Kidney (tissue), 14 donors: Measurements from ENCODE around the gene SH3TC2. TPM values are rescaled to one million over a fixed set of nuclear protein-coding genes. Genes with fewer than 3 reads are reported as not detected.

Experiments
- DNase-seq, 5 donors: peaks; one replicate each; pipeline ENCODE4 v3.0.0-alpha.2; 2013 to 2020
- FAIRE-seq: peaks from 2 replicates; lab custom pipeline; 2012; peaks lifted over from hg19 to GRCh38; lab: Jason Lieb, UNC
- H3K27ac ChIP-seq, 2 donors: one replicate each; pipeline ENCODE4 v1.7.0; 2013; ENCODE audit warnings: low read depth in 2 of 2, low read length in 2 of 2, inconsistent platforms in 1 of 2
- H3K27me3 ChIP-seq: one replicate; pipeline ENCODE4 v1.7.1; 2013; ENCODE audit warnings: low read length, inconsistent platforms; ENCODE audit not compliant: control insufficient read depth, insufficient read depth
- H3K36me3 ChIP-seq, 3 donors: one replicate each; pipeline versions ENCODE4 v1.7.0 to v1.7.1; 2013; ENCODE audit warnings: low read length in 3 of 3, control low read depth in 1 of 3, inconsistent platforms in 1 of 3; ENCODE audit not compliant: insufficient read depth in 3 of 3, control insufficient read depth in 2 of 3
- H3K4me1 ChIP-seq, 3 donors: one replicate each; pipeline versions ENCODE4 v1.7.0 to v1.7.1; 2013; ENCODE audit warnings: low read length in 3 of 3, inconsistent platforms in 1 of 3, low read depth in 1 of 3; ENCODE audit not compliant: control insufficient read depth in 2 of 3, insufficient read depth in 2 of 3
- H3K4me3 ChIP-seq, 3 donors: one replicate each; pipeline versions ENCODE4 v1.7.0 to v1.8.1; 2013; ENCODE audit warnings: low read length in 3 of 3, control low read depth in 1 of 3, inconsistent platforms in 1 of 3
- H3K9ac ChIP-seq, 3 donors: one replicate each; pipeline versions ENCODE4 v1.7.0 to v1.7.1; 2013; ENCODE audit warnings: low read length in 3 of 3, control low read depth in 1 of 3, inconsistent platforms in 1 of 3
- H3K9me3 ChIP-seq, 3 donors: one replicate each; pipeline versions ENCODE4 v1.7.0 to v1.7.1; 2013; ENCODE audit warnings: low read length in 3 of 3, control low read depth in 1 of 3, inconsistent platforms in 1 of 3; ENCODE audit not compliant: control insufficient read depth in 2 of 3, insufficient read depth in 1 of 3
- CTCF ChIP-seq: IDR thresholded peaks from 3 replicates; pipeline ENCODE4 v1.5.1; 2012; ENCODE audit warnings: mild to moderate bottlenecking, moderate library complexity, borderline replicate concordance; ENCODE audit not compliant: insufficient read depth; ENCODE audit errors: extremely low read depth
- intact Hi-C: fragments of 100-400 bp; cut with DNase I; formaldehyde crosslinking; loops from one replicate; pipeline ENCODE4 v1.11.1; 2022
- polyA plus RNA-seq: library from polyadenylated mRNA; stranded (reverse); fragments of 350-450 nt; fragmentation: Illumina TruSeq; extraction: RNeasy Lipid Tissue Mini Kit (QIAGEN cat#74804); gene quantifications from one replicate; pipeline ENCODE4 v1.2.3, GENCODE V29; 2014; ENCODE audit warnings: low read depth, low replicate concordance; ENCODE audit not compliant: insufficient read depth
- total RNA-seq: library from RNA; stranded (reverse); fragmentation: NEBNext Ultra II Directional; extraction: Animal tissue kit (Norgen Biotek cat#: 25700); gene quantifications from one replicate; pipeline ENCODE4 v1.2.1, GENCODE V29; 2021
- donor health status: control.
- donor health status: control.
- donor health status: control.
- donor health status: control.
- donor health status: control.
- donor health status: DM: yes; HTN: yes; CAD: no.
- donor health status: Normal renal cell carcinoma (clear cell type).

SH3TC2 gene
- total and polyA plus RNA-seq, 2 donors from 2014 or later = 0.17 to 1.3 TPM

GRCh38 chr5:149053072-149053695 is 9.7 kb downstream of the SH3TC2 start:
- Histone ChIP-seq H3K9me3 (no peaks in the 10 kb centered on the region), H3K4me1 (no peaks in the 10 kb centered on the region), H3K4me3 (no peak overlapping the region), H3K27ac (no peak overlapping the region), H3K9ac (no peak overlapping the region), H3K36me3 (no peaks in the 10 kb centered on the region), H3K27me3 (no peaks in the 10 kb centered on the region)
- FAIRE-seq (no peak), DNase-seq (peak in 2 of 5 donors; percentile 16 to 23)
- intact Hi-C loops = no loop called here
- TF ChIP-seq CTCF = no peak

DNA sequence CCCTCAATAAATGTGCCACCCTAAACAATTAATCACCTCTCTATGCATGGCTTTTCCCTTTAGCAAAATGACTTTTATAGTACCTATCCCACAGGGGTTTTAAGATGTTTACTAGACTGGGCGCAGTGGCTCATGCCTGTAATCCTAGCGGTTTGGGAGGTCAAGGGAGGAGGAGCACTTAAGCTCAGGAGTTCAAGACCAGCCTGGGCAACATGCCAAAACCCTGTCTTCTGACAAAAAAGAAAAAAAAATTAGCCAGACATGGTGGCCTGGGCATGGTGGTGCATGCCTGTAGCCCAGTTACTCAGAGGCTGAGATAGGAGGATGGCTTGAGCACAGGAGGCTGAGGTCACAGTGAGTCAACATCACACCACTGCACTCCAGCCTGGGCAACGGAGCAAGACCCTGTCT is 13.5 kb downstream of the SH3TC2 start:
- Histone ChIP-seq H3K4me1 (no peaks in the 10 kb centered on the region), H3K4me3 (no peak overlapping the region), H3K27ac (no peak overlapping the region), H3K27me3 (no peaks in the 10 kb centered on the region), H3K9ac (no peak overlapping the region), H3K36me3 (no peaks in the 10 kb centered on the region), H3K9me3 (no peaks in the 10 kb centered on the region)
- DNase-seq = peak in 1 of 5 donors; percentile 13
- FAIRE-seq = no peak
- no peak for TF ChIP-seq CTCF
- intact Hi-C loops = no loop called here

GRCh38 chr5:149048811-149049210 is 14.1 kb downstream of the SH3TC2 start:
- H3K27ac ChIP-seq = no peak overlapping the region
- no peaks in the 10 kb centered on the region for H3K27me3 ChIP-seq
- H3K9me3 ChIP-seq = no peaks in the 10 kb centered on the region
- DNase-seq = peak in 1 of 5 donors; percentile 39
- intact Hi-C loops = no loop called here
- H3K9ac ChIP-seq = no peak overlapping the region
- FAIRE-seq = no peak
- H3K36me3 ChIP-seq = no peaks in the 10 kb centered on the region
- H3K4me1 ChIP-seq = no peaks in the 10 kb centered on the region
- H3K4me3 ChIP-seq = no peak overlapping the region
- no peak for TF ChIP-seq CTCF

GRCh38 chr5:149047462-149047861 is 15.4 kb downstream of the SH3TC2 start:
- no peak for FAIRE-seq
- TF ChIP-seq CTCF = no peak

More at GRCh38 chr5:149047462-149047861, 15.4 kb downstream of the SH3TC2 start:
- DNase-seq = no peak
- intact Hi-C loops = no loop called here
- Histone ChIP-seq H3K27me3 (no peaks in the 10 kb centered on the region), H3K4me3 (no peak overlapping the region), H3K4me1 (no peaks in the 10 kb centered on the region), H3K36me3 (no peaks in the 10 kb centered on the region), H3K9me3 (no peaks in the 10 kb centered on the region), H3K9ac (no peak overlapping the region), H3K27ac (no peak overlapping the region)
